Stimulated activated CD4-positive, alpha-beta T cell treated with anti-CD3 and anti-CD28 coated beads, Interleukin-15, amount 100 ng/mL, for 24 hours (primary cell): Measurements from ENCODE around the gene HOXD10.

Experiments used
- DNase-seq: peaks from one replicate; pipeline ENCODE4 v3.0.0-alpha.2; 2020

HOXD10 gene

GRCh38 chr2:176096243-176096985 is 20.2 kb upstream of the HOXD10 start:
- no peak for DNase-seq

GRCh38 chr2:176096986-176097819 is 19.4 kb upstream of the HOXD10 start:
- DNase-seq: peak; percentile 74

GRCh38 chr2:176097820-176098365 is 18.7 kb upstream of the HOXD10 start:
- DNase-seq: no peak

- no peak for DNase-seq
Measured at GRCh38 chr2:176098366-176099158, 18.0 kb upstream of the HOXD10 start.

- DNase-seq: no peak
Measured at GRCh38 chr2:176099159-176099727, 17.3 kb upstream of the HOXD10 start.

GRCh38 chr2:176099728-176100546 is 16.6 kb upstream of the HOXD10 start, which contains the start of gene HOXD12:
Gene HOXD12 (plus strand): TSS chr2:176099795. CDS start chr2:176099802, 7 bp downstream.
- DNase-seq: no peak

- DNase-seq: no peak
Measured at GRCh38 chr2:176100547-176101140, 15.9 kb upstream of the HOXD10 start.

- no peak for DNase-seq
Measured at GRCh38 chr2:176101216-176101830, 15.3 kb upstream of the HOXD10 start.

- DNase-seq: no peak
Measured at GRCh38 chr2:176101842-176102241, 14.7 kb upstream of the HOXD10 start.

GRCh38 chr2:176102309-176102866 is 14.2 kb upstream of the HOXD10 start:
- DNase-seq: no peak

GRCh38 chr2:176103194-176103593 is 13.4 kb upstream of the HOXD10 start:
- DNase-seq: no peak

- DNase-seq: no peak
Measured at GRCh38 chr2:176103742-176104315, 12.7 kb upstream of the HOXD10 start.

GRCh38 chr2:176104316-176105077 is 12.1 kb upstream of the HOXD10 start:
- DNase-seq: no peak

- no peak for DNase-seq
Measured at GRCh38 chr2:176105078-176105729, 11.4 kb upstream of the HOXD10 start.

GRCh38 chr2:176105730-176106580 is 10.6 kb upstream of the HOXD10 start:
- DNase-seq: no peak

GRCh38 chr2:176106581-176107539 is 9.7 kb upstream of the HOXD10 start, which contains the start of gene HOXD11:
Gene HOXD11 (plus strand): TSS chr2:176107280. CDS start chr2:176107356, 76 bp downstream.
- no peak for DNase-seq
